Activated T-cell treated with anti-CD3 and anti-CD28 coated beads, Interleukin-2, amount 50 U/mL, for 1 hour (primary cell): ENCODE results near the gene FERMT1.

Experiments used
- DNase-seq: peaks from one replicate; pipeline ENCODE4 v3.0.0-alpha.2; 2020

FERMT1 gene

GRCh38 chr20:6122873-6123648 lies at the start of gene FERMT1:
FERMT1 (minus strand) TSS chr20:6123030; CDS start chr20:6119554, 3,476 bp downstream.
- no peak for DNase-seq

- no peak for DNase-seq
These were observed 46.4 kb upstream of the FERMT1 start for GRCh38 chr20:6169251-6169650.

- DNase-seq, result no peak
These were observed 45.4 kb upstream of the FERMT1 start for GRCh38 chr20:6168204-6168603.

GRCh38 chr20:6165346-6165745 lies 42.5 kb upstream of the FERMT1 start:
- no peak for DNase-seq

- no peak for DNase-seq
These were observed 41.9 kb upstream of the FERMT1 start for GRCh38 chr20:6164421-6165341.

GRCh38 chr20:6160736-6161135 lies 37.9 kb upstream of the FERMT1 start:
- no peak for DNase-seq

- no peak for DNase-seq
These were observed 34.5 kb upstream of the FERMT1 start for GRCh38 chr20:6157345-6157744.

- no peak for DNase-seq
These were observed 29.9 kb upstream of the FERMT1 start for GRCh38 chr20:6152777-6153176.

- no peak for DNase-seq
These were observed 25.2 kb upstream of the FERMT1 start for GRCh38 chr20:6148073-6148472.

GRCh38 chr20:6142348-6142993 lies 19.6 kb upstream of the FERMT1 start:
- DNase-seq, result no peak

GRCh38 chr20:6140947-6141346 lies 18.1 kb upstream of the FERMT1 start:
- no peak for DNase-seq

GRCh38 chr20:6135347-6135746 lies 12.5 kb upstream of the FERMT1 start:
- no peak for DNase-seq

GRCh38 chr20:6134592-6134991 lies 11.8 kb upstream of the FERMT1 start:
- DNase-seq, result no peak

GRCh38 chr20:6130045-6130444 lies 7.2 kb upstream of the FERMT1 start:
- no peak for DNase-seq

GRCh38 chr20:6127825-6128224 lies 5.0 kb upstream of the FERMT1 start:
- DNase-seq, result no peak

- DNase-seq, result no peak
These were observed 4.0 kb upstream of the FERMT1 start for GRCh38 chr20:6126846-6127245.

- DNase-seq, result no peak
These were observed 802 bp upstream of the FERMT1 start for GRCh38 chr20:6123649-6124014.

- DNase-seq, result no peak
These were observed 538 bp downstream of the FERMT1 start for GRCh38 chr20:6122111-6122872.

GRCh38 chr20:6121504-6121903 lies 1.3 kb downstream of the FERMT1 start:
- DNase-seq, result no peak

GRCh38 chr20:6120491-6120988 lies 2.3 kb downstream of the FERMT1 start:
- no peak for DNase-seq

GRCh38 chr20:6116758-6117157 lies 6.1 kb downstream of the FERMT1 start:
- no peak for DNase-seq

GRCh38 chr20:6115221-6115895 lies 7.5 kb downstream of the FERMT1 start:
- no peak for DNase-seq
